GM21526 (cell line): ENCODE measurements around the gene CORO7.

ENCODE experiments used
- ATAC-seq: cut with Tn5 transposase; IDR thresholded peaks from one replicate; pipeline ENCODE4 v1.9.1; 2021; ENCODE audit warnings: moderate library complexity; ENCODE audit not compliant: unreplicated experiment, low FRiP score

CORO7 gene

DNA sequence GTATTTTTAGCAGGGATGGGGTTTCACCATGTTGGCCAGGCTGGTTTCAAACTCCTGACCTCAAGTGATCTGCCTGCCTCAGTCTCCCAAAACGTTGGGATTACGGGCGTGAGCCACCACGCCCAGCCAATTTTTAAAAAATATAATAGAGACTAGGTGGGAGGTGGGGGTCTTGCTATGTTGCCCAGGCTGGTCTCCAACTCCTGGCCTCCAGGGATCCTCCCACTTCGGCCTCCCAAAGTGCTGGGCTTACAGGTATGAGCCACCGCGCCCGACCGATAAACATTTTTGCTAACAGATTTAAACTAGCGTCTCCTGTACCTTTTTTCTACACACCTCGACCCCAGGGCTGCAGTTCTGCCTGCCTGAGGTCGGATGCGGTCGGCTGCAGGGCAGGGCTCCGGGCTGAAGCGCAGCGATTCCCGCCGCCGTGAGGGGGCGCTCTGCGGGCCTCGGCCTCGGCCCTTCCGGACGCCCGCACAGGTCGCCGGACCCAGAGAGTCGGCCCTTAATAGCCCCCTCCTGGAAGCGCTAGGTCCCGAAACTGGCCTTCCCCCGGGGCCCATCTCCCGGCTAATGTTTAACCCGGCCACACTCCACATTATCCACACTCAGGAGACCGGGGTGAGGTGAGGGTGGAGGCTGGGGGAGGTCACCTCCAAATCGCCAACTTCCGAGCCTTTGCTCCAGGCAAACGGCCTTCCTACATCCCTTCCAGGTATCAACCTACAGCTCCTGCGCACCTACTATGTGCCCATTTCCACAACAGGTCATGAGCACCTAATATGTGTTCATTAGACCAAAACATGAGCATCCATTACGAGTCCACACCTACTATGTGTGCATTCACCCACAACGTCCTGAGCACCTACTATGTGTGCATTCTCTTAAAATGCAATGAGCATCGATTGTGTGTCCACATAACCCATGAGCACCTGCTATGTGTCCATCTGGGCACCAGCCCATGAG is 102.5 kb downstream of the CORO7 start:
- no peak for ATAC-seq

GRCh38 chr16:4309833-4310266 is 106.5 kb downstream of the CORO7 start:
- ATAC-seq = no peak

DNA sequence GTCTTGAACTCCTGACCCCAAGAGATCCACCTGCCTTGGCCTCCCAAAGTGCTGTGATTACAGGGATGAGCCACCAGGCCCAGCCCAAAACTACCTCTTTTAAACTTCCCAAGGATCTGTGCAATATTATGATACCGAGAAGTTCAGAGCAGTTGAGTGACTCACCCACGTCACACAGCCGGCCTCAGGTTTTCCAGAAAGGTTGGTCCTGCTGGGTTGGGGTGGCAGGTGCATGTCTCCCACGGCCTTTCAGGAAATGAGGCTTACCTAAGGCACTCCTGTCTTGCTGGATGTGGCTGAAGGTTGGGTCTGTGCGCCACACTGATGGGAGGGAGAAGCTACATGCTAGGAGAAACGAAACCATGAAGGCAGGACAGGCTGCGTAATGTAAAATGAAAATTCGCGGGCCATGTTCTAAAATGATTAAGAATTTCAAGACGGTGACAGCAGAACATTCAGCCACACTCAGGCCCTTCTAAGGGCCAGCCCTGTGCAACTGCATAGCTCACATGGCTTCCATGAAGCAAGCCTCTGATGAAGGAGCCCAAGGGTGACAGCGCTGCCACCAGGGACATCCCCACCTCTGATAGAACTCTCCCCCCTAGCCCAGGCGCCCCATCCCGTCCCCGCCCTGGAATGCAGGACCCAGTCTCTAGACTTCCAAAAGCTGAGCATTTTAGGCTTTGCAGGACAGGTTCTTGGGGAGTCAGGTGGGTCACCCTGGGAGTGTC is 107.1 kb downstream of the CORO7 start:
- no peak for ATAC-seq

DNA sequence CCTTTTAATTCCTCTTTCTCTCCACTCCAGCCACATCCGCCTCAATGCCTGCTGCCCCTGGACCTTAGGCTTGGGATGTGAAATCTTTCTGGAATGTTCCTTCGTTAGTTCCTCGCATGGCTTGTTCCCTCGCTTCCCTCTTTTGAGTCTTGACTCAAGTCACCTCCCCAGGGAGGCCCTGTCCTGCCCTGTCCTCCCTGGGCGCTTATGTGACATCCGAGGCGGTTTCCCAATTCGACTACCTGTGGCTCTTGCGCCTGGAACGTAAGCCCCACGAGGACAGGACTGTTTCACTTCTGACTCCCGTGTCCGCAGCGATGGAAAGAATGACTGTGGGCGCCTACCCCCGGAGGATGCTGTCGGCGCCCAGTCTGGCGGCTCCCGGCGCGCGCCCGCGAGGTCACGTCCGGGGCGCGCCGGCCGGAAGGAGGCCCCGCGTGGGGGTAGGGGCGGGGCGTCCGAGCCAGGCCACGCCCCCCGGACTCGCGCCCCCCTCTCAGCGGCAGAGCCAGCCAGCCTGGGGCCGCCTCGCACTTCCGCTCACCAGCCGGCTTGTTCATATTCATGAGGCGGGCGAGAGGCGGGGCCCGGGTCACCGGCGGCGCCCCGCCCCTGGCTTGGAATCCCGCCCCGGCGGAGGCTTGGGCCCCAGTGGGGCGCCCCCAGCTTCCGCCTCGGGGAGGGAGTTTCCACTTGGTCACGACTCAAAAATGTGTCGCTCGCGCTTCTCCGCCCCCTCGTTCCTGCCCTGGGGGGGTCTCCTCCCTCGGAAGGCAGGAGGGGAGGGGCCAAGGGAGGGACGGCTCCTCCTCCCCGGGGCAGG is 109.0 kb downstream of the CORO7 start:
- peak; percentile 75 for ATAC-seq

- no peak for ATAC-seq
These were observed 109.8 kb downstream of the CORO7 start for GRCh38 chr16:4306470-4307214.
